PC-9 (cell line): ENCODE results near the gene SAP130. TPM values are rescaled to one million over a fixed set of nuclear protein-coding genes. Genes with fewer than 3 reads are reported as not detected.

ENCODE experiments used
- BruUV-seq: library from RNA; stranded (reverse); fragments of 400-500 nt; replicated peaks from 2 replicates; lab custom pipeline; 2021; lab: Mats Ljungman, UMichigan
- CTCF ChIA-PET: fragments of 300-600 bp; sonication (Branson Sonifier 250); formaldehyde crosslinking; loops from one replicate; lab custom pipeline; 2022; ENCODE audit warnings: antibody characterized with exemption; lab: Charles Lee
- POLR2A ChIA-PET: fragments of 300-600 bp; sonication (Branson Sonifier 250); formaldehyde crosslinking; loops from one replicate; lab custom pipeline; 2022; ENCODE audit warnings: antibody characterized with exemption; ENCODE audit not compliant: unreplicated experiment; lab: Charles Lee
- DNase-seq, 2 experiments: peaks; one replicate each; pipeline versions ENCODE4 v3.0.0 to v3.0.0-alpha.2; 2015 to 2022; ENCODE audit warnings: mixed read lengths in 1 of 2
- H2AFZ ChIP-seq: fragments of 200-600 bp; sonication (generic); 2 replicates; pipeline ENCODE4 v1.8.1; 2017; ENCODE audit warnings: antibody characterized with exemption
- H3F3A ChIP-seq: fragments of 200-600 bp; sonication (generic); 2 replicates; pipeline ENCODE4 v1.8.1; 2017; ENCODE audit warnings: antibody characterized with exemption, mild to moderate bottlenecking, low read depth; ENCODE audit not compliant: insufficient read depth
- H3K27ac ChIP-seq: fragments of 200-600 bp; sonication (generic); 2 replicates; pipeline ENCODE4 v1.6.1; 2016; ENCODE audit warnings: mixed run types
- H3K27me3 ChIP-seq: fragments of 200-600 bp; sonication (generic); 2 replicates; pipeline ENCODE4 v1.6.1; 2016; ENCODE audit warnings: low read depth, mixed run types; ENCODE audit not compliant: insufficient read depth
- H3K36me3 ChIP-seq: fragments of 200-600 bp; sonication (generic); 2 replicates; pipeline ENCODE4 v1.6.1; 2016; ENCODE audit warnings: low read depth, mixed run types
- H3K4me1 ChIP-seq: fragments of 200-600 bp; sonication (generic); replicated peaks from 2 replicates; pipeline ENCODE4 v1.6.1; 2016; ENCODE audit warnings: mixed run types; ENCODE audit not compliant: insufficient read depth
- H3K4me2 ChIP-seq: fragments of 200-600 bp; sonication (generic); 2 replicates; pipeline ENCODE4 v1.6.1; 2017; ENCODE audit warnings: mixed run types
- H3K4me3 ChIP-seq: fragments of 200-600 bp; sonication (generic); 2 replicates; pipeline ENCODE4 v1.6.1; 2016; ENCODE audit warnings: mixed run types
- H3K79me2 ChIP-seq: fragments of 200-600 bp; sonication (generic); 2 replicates; pipeline ENCODE4 v1.6.1; 2017; ENCODE audit warnings: low read depth, mixed run types
- H3K9me2 ChIP-seq: fragments of 200-600 bp; sonication (generic); 2 replicates; pipeline ENCODE4 v1.8.1; 2017; ENCODE audit warnings: mild to moderate bottlenecking; ENCODE audit not compliant: insufficient read depth
- H3K9me3 ChIP-seq: fragments of 200-600 bp; sonication (generic); 2 replicates; pipeline ENCODE4 v1.8.1; 2016; ENCODE audit warnings: low read depth; ENCODE audit not compliant: insufficient read depth
- H4K20me1 ChIP-seq: fragments of 200-600 bp; sonication (generic); 2 replicates; pipeline ENCODE4 v1.8.1; 2017; ENCODE audit not compliant: insufficient read depth
- CTCF ChIP-seq: fragments of 200-600 bp; sonication (generic); conservative IDR thresholded peaks from 2 replicates; pipeline ENCODE4 v1.6.1; 2017; ENCODE audit warnings: mixed run types, antibody characterized with exemption, mild to moderate bottlenecking, moderate library complexity
- EZH2 ChIP-seq: fragments of 200-600 bp; sonication (generic); IDR thresholded peaks from 2 replicates; pipeline ENCODE4 v1.8.0; 2017; ENCODE audit warnings: antibody characterized with exemption, low read depth
- intact Hi-C: fragments of 100-400 bp; cut with micrococcal nuclease; formaldehyde crosslinking; loops from one replicate; pipeline ENCODE4 v1.10.0; 2022; ENCODE audit not compliant: unreplicated experiment
- total RNA-seq: library from RNA; stranded (reverse); gene quantifications from 2 replicates; pipeline ENCODE4 v1.2.3, GENCODE V29; 2021

The SAP130 gene
- total RNA-seq, 1 experiment from 2014 or later: 33.9 TPM

GRCh38 chr2:127929449-127929848 lies 98.4 kb downstream of the SAP130 start:
- no peak overlapping the region for H3K27ac ChIP-seq
- peaks cover 11% of the 10 kb centered on the region for H3K4me1 ChIP-seq
- no peak for TF ChIP-seq EZH2
- no peak for TF ChIP-seq CTCF
- H3K4me2 ChIP-seq: no peak overlapping the region
- intact Hi-C loops: no loop called here
- H3F3A ChIP-seq: peaks cover 10% of the 10 kb centered on the region
- H3K9me2 ChIP-seq: no peaks in the 10 kb centered on the region; the same call in 1 of the 2 replicates
- H3K36me3 ChIP-seq: no peaks in the 10 kb centered on the region
- H4K20me1 ChIP-seq: no peaks in the 10 kb centered on the region
- no TSS peak for BruUV-seq
- POLR2A ChIA-PET: no interaction called here
- no peaks in the 10 kb centered on the region for H3K27me3 ChIP-seq
- no peak overlapping the region for H2AFZ ChIP-seq
- no peak for DNase-seq
- CTCF ChIA-PET: no interaction called here
- H3K4me3 ChIP-seq: no peak overlapping the region
- no peaks in the 10 kb centered on the region for H3K79me2 ChIP-seq
- H3K9me3 ChIP-seq: no peaks in the 10 kb centered on the region

- CTCF ChIA-PET: no interaction called here
- Histone ChIP-seq H3K4me2 (no peak overlapping the region), H3K4me3 (no peak overlapping the region), H3K9me2 (no peaks in the 10 kb centered on the region; the same call in 1 of the 2 replicates), H4K20me1 (no peaks in the 10 kb centered on the region), H3K27ac (no peak overlapping the region), H3K4me1 (peaks cover 6% of the 10 kb centered on the region), H3K79me2 (no peaks in the 10 kb centered on the region), H3K36me3 (no peaks in the 10 kb centered on the region), H3F3A (peaks cover 8% of the 10 kb centered on the region), H2AFZ (no peak overlapping the region), H3K27me3 (no peaks in the 10 kb centered on the region), H3K9me3 (no peaks in the 10 kb centered on the region)
- no TSS peak for BruUV-seq
- intact Hi-C loops: no loop called here
- no peak for DNase-seq
- no peak for TF ChIP-seq EZH2
- TF ChIP-seq CTCF: no peak
- POLR2A ChIA-PET: no interaction called here
Observed at GRCh38 chr2:127927384-127927783, 100.5 kb downstream of the SAP130 start.

GRCh38 chr2:127917916-127918315 lies 109.9 kb downstream of the SAP130 start:
- no TSS peak for BruUV-seq
- Histone ChIP-seq H3K4me1 (peaks cover 10% of the 10 kb centered on the region), H3K27me3 (no peaks in the 10 kb centered on the region), H3K36me3 (no peaks in the 10 kb centered on the region), H3F3A (peaks cover 8% of the 10 kb centered on the region; the same call in 1 of the 2 replicates), H4K20me1 (no peaks in the 10 kb centered on the region), H3K4me2 (no peak overlapping the region), H3K27ac (no peak overlapping the region), H3K9me3 (no peaks in the 10 kb centered on the region), H3K4me3 (no peak overlapping the region), H3K9me2 (no peaks in the 10 kb centered on the region), H2AFZ (no peak overlapping the region), H3K79me2 (no peaks in the 10 kb centered on the region)
- no peak for DNase-seq
- no peak for TF ChIP-seq CTCF
- intact Hi-C loops: no loop called here
- POLR2A ChIA-PET: no interaction called here
- CTCF ChIA-PET: no interaction called here
